Fibroblast of pulmonary artery (primary cell): Measurements from ENCODE around the gene CEP170.
"Not testable (repeated sequence)": the region's sequence is repeated elsewhere in the genome, so short reads cannot be mapped to it uniquely, and the experiment has no call there.

Experiments used
- DNase-seq: peaks from one replicate; pipeline ENCODE4 v3.0.0-alpha.2; 2010; ENCODE audit warnings: low read depth
- H3K4me3 ChIP-seq: replicated peaks from 2 replicates; pipeline ENCODE4 v1.5.1; 2011; ENCODE audit warnings: low read depth, mild to moderate bottlenecking, control low read depth, low read length, moderate library complexity

CEP170 gene

GRCh38 chr1:243114769-243115168, 140.3 kb downstream of the CEP170 start:
- not testable (repeated sequence) for DNase-seq, H3K4me3 ChIP-seq

GRCh38 chr1:243114059-243114713, 140.9 kb downstream of the CEP170 start:
- H3K4me3 ChIP-seq = not testable (repeated sequence)
- peak; percentile 30 for DNase-seq

- not testable (repeated sequence) for H3K4me3 ChIP-seq, DNase-seq
Observed at GRCh38 chr1:243107171-243107570, 147.9 kb downstream of the CEP170 start.

GRCh38 chr1:243105652-243106332, 149.3 kb downstream of the CEP170 start:
- DNase-seq, H3K4me3 ChIP-seq: not testable (repeated sequence)

GRCh38 chr1:243105104-243105503, 150.0 kb downstream of the CEP170 start:
- not testable (repeated sequence) for DNase-seq, H3K4me3 ChIP-seq

- not testable (repeated sequence) for H3K4me3 ChIP-seq, DNase-seq
Observed at GRCh38 chr1:243104452-243104851, 150.6 kb downstream of the CEP170 start.

- H3K4me3 ChIP-seq = peak overlapping the region; percentile 57
- peak; percentile 86 for DNase-seq
Observed at GRCh38 chr1:243101551-243102050, 153.5 kb downstream of the CEP170 start.

- not testable (repeated sequence) for DNase-seq, H3K4me3 ChIP-seq
Observed at GRCh38 chr1:243087368-243087767, 167.7 kb downstream of the CEP170 start.
